B cell (primary cell): ENCODE measurements around the gene PTPRS. TPM values are rescaled to one million over a fixed set of nuclear protein-coding genes. Genes with fewer than 3 reads are reported as not detected.
A peak's percentile ranks its signal among the peaks of the same experiment; 100 is the strongest.

Experiments
- ATAC-seq: fragments of 200-7000 bp; cut with Tn5 transposase; one replicate; pipeline ENCODE4 v1.10.0; 2021; ENCODE audit warnings: low read depth, mild to moderate bottlenecking, moderate number of reproducible peaks, moderate library complexity
- CTCF ChIA-PET: fragments of 350-600 bp; sonication (Branson Sonifier 250); formaldehyde crosslinking; loops from one replicate; lab custom pipeline; 2021; ENCODE audit warnings: antibody characterized with exemption, inconsistent platforms; lab: Charles Lee
- POLR2A ChIA-PET: fragments of 350-600 bp; sonication (Branson Sonifier 250); formaldehyde crosslinking; loops from one replicate; lab custom pipeline; 2021; ENCODE audit warnings: antibody characterized with exemption; lab: Charles Lee
- DNase-seq: peaks from one replicate; pipeline ENCODE4 v3.0.0; 2013
- H2AFZ ChIP-seq: 2 replicates; pipeline ENCODE4 v1.6.1; 2012; ENCODE audit warnings: mild to moderate bottlenecking, low read depth, low read length; ENCODE audit not compliant: insufficient read depth, poor library complexity, severe bottlenecking
- H3K27ac ChIP-seq, 2 donors: 1 replicate in 1 of 2; 2 replicates in 1 of 2; pipeline ENCODE4 v1.5.1; 2012 to 2013; ENCODE audit warnings: low read length in 2 of 2, mild to moderate bottlenecking in 2 of 2, moderate library complexity in 1 of 2
- H3K27me3 ChIP-seq, 4 experiments: fragments of 200-600 bp in 1 of 4; sonication (generic) in 1 of 4; replicated peaks in 1 of 4; 1 replicate in 2 of 4; 2 replicates in 2 of 4; pipeline versions ENCODE4 v1.6.1 to v1.7.0; 2013 to 2016; ENCODE audit warnings: low read length in 3 of 4, mild to moderate bottlenecking in 2 of 4, mixed read lengths in 1 of 4, moderate library complexity in 1 of 4; ENCODE audit not compliant: insufficient read depth in 4 of 4, control insufficient read depth in 3 of 4; ENCODE audit errors: control extremely low read depth in 1 of 4
- H3K36me3 ChIP-seq, 2 experiments: replicated peaks in 1 of 2; 1 replicate in 1 of 2; 2 replicates in 1 of 2; pipeline versions ENCODE4 v1.6.1 to v1.7.1; 2013; ENCODE audit warnings: low read length in 1 of 2; ENCODE audit not compliant: insufficient read depth in 2 of 2, control insufficient read depth in 1 of 2; ENCODE audit errors: control extremely low read depth in 1 of 2, extremely low read depth in 1 of 2
- H3K4me1 ChIP-seq, 2 donors: fragments of 200-600 bp in 1 of 2; sonication (generic) in 1 of 2; 1 replicate in 1 of 2; 2 replicates in 1 of 2; pipeline versions ENCODE4 v1.5.1 to v1.6.1; 2013 to 2017; ENCODE audit warnings: low read length in 2 of 2; ENCODE audit not compliant: control insufficient read depth in 2 of 2, insufficient read depth in 2 of 2
- H3K4me2 ChIP-seq: replicated peaks from 2 replicates; pipeline ENCODE3; 2012; ENCODE audit warnings: mild to moderate bottlenecking, low read depth, low read length; ENCODE audit not compliant: poor library complexity, severe bottlenecking
- H3K4me3 ChIP-seq, 5 experiments: fragments of 200-600 bp in 1 of 5; sonication (generic) in 1 of 5; 1 replicate in 3 of 5; 2 replicates in 2 of 5; pipeline versions ENCODE4 v1.5.1 to v1.7.0; 2011 to 2016; ENCODE audit warnings: low read length in 4 of 5, mild to moderate bottlenecking in 4 of 5, low read depth in 2 of 5, control low read depth in 1 of 5, moderate library complexity in 1 of 5; ENCODE audit not compliant: insufficient read depth in 1 of 5; ENCODE audit errors: control extremely low read depth in 1 of 5, extremely low read depth in 1 of 5
- H3K79me2 ChIP-seq: fragments of 200-600 bp; sonication (generic); one replicate; pipeline ENCODE4 v1.6.0; 2016; ENCODE audit warnings: low read length; ENCODE audit not compliant: control insufficient read depth, insufficient read depth
- H3K9ac ChIP-seq: fragments of 200-600 bp; sonication (generic); 2 replicates; pipeline ENCODE4 v1.6.1; 2017; ENCODE audit warnings: mild to moderate bottlenecking, low read length, moderate library complexity
- H3K9me3 ChIP-seq, 3 donors: one replicate each; pipeline versions ENCODE4 v1.6.1 to v1.7.1; 2013; ENCODE audit warnings: low read length in 2 of 3; ENCODE audit not compliant: control insufficient read depth in 2 of 3, insufficient read depth in 1 of 3; ENCODE audit errors: control extremely low read depth in 1 of 3
- H4K20me1 ChIP-seq: 2 replicates; pipeline ENCODE4 v1.6.0; 2012; ENCODE audit warnings: mild to moderate bottlenecking, low read length; ENCODE audit not compliant: insufficient read depth, control insufficient read depth, poor library complexity, severe bottlenecking
- H3K27ac Mint-ChIP-seq: one replicate; pipeline ENCODE4 v1.8.0; 2021; ENCODE audit warnings: mixed read lengths
- H3K27me3 Mint-ChIP-seq: one replicate; pipeline ENCODE4 v1.8.0; 2021; ENCODE audit warnings: mixed read lengths
- H3K4me1 Mint-ChIP-seq: one replicate; pipeline ENCODE4 v1.8.0; 2021; ENCODE audit warnings: mixed read lengths
- H3K4me3 Mint-ChIP-seq: one replicate; pipeline ENCODE4 v1.8.0; 2021; ENCODE audit warnings: mixed read lengths
- H3K9me3 Mint-ChIP-seq: one replicate; pipeline ENCODE4 v1.8.0; 2022; ENCODE audit warnings: mixed read lengths; ENCODE audit not compliant: insufficient read depth
- CTCF ChIP-seq: fragments of 200-600 bp; IDR thresholded peaks from one replicate; pipeline ENCODE4 v1.8.0; 2022; ENCODE audit warnings: antibody characterized with exemption, mild to moderate bottlenecking
- EZH2 ChIP-seq: IDR thresholded peaks from 2 replicates; pipeline ENCODE4 v1.6.1; 2012; ENCODE audit warnings: borderline replicate concordance, low read depth, mild to moderate bottlenecking, moderate library complexity, low read length; ENCODE audit not compliant: insufficient read depth, poor library complexity, severe bottlenecking
- WGBS: methylation state at CpG from one replicate; pipeline ENCODE4 v1.1.5; 2013; ENCODE audit warnings: missing lambda C conversion rate; ENCODE audit not compliant: insufficient coverage; 5-methylcytosine and 5-hydroxymethylcytosine counted together
- intact Hi-C: fragments of 100-400 bp; cut with micrococcal nuclease; formaldehyde crosslinking; loops from one replicate; pipeline ENCODE4 v1.10.0; 2022
- polyA plus RNA-seq: library from polyadenylated mRNA; depleted of rRNA; stranded (reverse); fragments of >200 nt; gene quantifications from 2 replicates; pipeline ENCODE4 v1.2.3, GENCODE V29; 2012
- total RNA-seq, 2 donors: library from RNA; stranded (reverse); fragments of 120-200 nt in 1 of 2; gene quantifications; 1 replicate in 1 of 2; 2 replicates in 1 of 2; pipeline versions ENCODE4 v1.2.3 to v1.2.4, GENCODE V29; 2013 to 2022

The PTPRS gene
- total and polyA plus RNA-seq, 2 donors (not counting 1 experiment from before 2014, with no cell fraction given): 6.5 to 10.0 TPM

GRCh38 chr19:5342573-5343201, 2.1 kb upstream of the PTPRS start:
- intact Hi-C loops: no loop called here
- Histone ChIP-seq H3K27me3 (peaks cover 0 to 37% (median 18%) of the 10 kb centered on the region in 4 experiments), H3K9me3 (peaks cover 0 to 25% (median 0%) of the 10 kb centered on the region in 3 donors), H3K4me2 (no peak overlapping the region), H2AFZ (no peak overlapping the region), H3K79me2 (no peaks in the 10 kb centered on the region), H4K20me1 (no peaks in the 10 kb centered on the region), H3K27ac (no peak overlapping the region), H3K9ac (no peak overlapping the region), H3K4me1 (peaks cover 21 to 24% of the 10 kb centered on the region in 2 donors), H3K36me3 (no peaks in the 10 kb centered on the region), H3K4me3 (no peak overlapping the region)
- ChIA-PET POLR2A (no interaction called here), CTCF (interaction anchor here (0.7 kb wide), 1 partner anchor 173 kb away, joined by 3 read pairs; no protein-coding TSS in a partner anchor)
- Mint-ChIP-seq H3K9me3 (no peaks in the 10 kb centered on the region), H3K27me3 (peaks cover 35% of the 10 kb centered on the region), H3K4me1 (peaks cover 17% of the 10 kb centered on the region), H3K4me3 (no peak overlapping the region), H3K27ac (no peak overlapping the region)
- TF ChIP-seq CTCF: no peak
- no peak for TF ChIP-seq EZH2
- 67% methylated on average over 8 of the region's 12 CpGs for WGBS
- ATAC-seq (no peak), DNase-seq (no peak)

GRCh38 chr19:5341981-5342380, 1.4 kb upstream of the PTPRS start:
- POLR2A ChIA-PET: no interaction called here
- Histone ChIP-seq H3K27me3 (peaks cover 0 to 44% (median 21%) of the 10 kb centered on the region in 4 experiments), H2AFZ (no peak overlapping the region), H3K27ac (no peak overlapping the region), H3K36me3 (no peaks in the 10 kb centered on the region), H3K9me3 (peaks cover 0 to 32% (median 0%) of the 10 kb centered on the region in 3 donors), H3K9ac (no peak overlapping the region), H4K20me1 (no peaks in the 10 kb centered on the region), H3K4me1 (peaks cover 21 to 24% of the 10 kb centered on the region in 2 donors), H3K4me3 (no peak overlapping the region), H3K4me2 (no peak overlapping the region), H3K79me2 (no peaks in the 10 kb centered on the region)
- CTCF ChIA-PET: interaction anchor here (0.7 kb wide), 1 partner anchor 172 kb away, joined by 3 read pairs; no protein-coding TSS in a partner anchor
- peak overlapping the region; percentile 77 for H3K4me3 Mint-ChIP-seq
- peaks cover 39% of the 10 kb centered on the region for H3K27me3 Mint-ChIP-seq
- no peak for DNase-seq
- no peak overlapping the region for H3K27ac Mint-ChIP-seq
- intact Hi-C loops: no loop called here
- H3K4me1 Mint-ChIP-seq: peaks cover 20% of the 10 kb centered on the region
- WGBS: 50% methylated on average over 2 of the region's 4 CpGs
- no peaks in the 10 kb centered on the region for H3K9me3 Mint-ChIP-seq
- ATAC-seq: no peak
- TF ChIP-seq EZH2: no peak
- TF ChIP-seq CTCF: no peak
